H1 (cell line): ENCODE data around the gene SPINK1. TPM values are rescaled to one million over a fixed set of nuclear protein-coding genes. Genes with fewer than 3 reads are reported as not detected.
A peak's percentile ranks its signal among the peaks of the same experiment; 100 is the strongest.

ENCODE experiments used
- BACH1 ChIP-seq: IDR thresholded peaks from 2 replicates; pipeline ENCODE4 v1.6.1; 2012; ENCODE audit warnings: low read length, improper control_type of control experiment
- CHD2 ChIP-seq: IDR thresholded peaks from 2 replicates; pipeline ENCODE4 v1.6.1; 2012; ENCODE audit warnings: low read length, improper control_type of control experiment
- GTF2F1 ChIP-seq: IDR thresholded peaks from 2 replicates; pipeline ENCODE4 v1.6.1; 2012; ENCODE audit warnings: low read depth, low read length, improper control_type of control experiment, borderline replicate concordance
- MAX ChIP-seq: IDR thresholded peaks from 2 replicates; pipeline ENCODE4 v1.6.1; 2012; ENCODE audit warnings: inconsistent platforms
- POLR2AphosphoS5 ChIP-seq: IDR thresholded peaks from 2 replicates; pipeline ENCODE4 v1.6.1; 2011; ENCODE audit warnings: low read depth, low read length
- RFX5 ChIP-seq: IDR thresholded peaks from 2 replicates; pipeline ENCODE4 v1.6.1; 2011; ENCODE audit warnings: low read depth, low read length, improper control_type of control experiment, borderline replicate concordance
- TEAD4 ChIP-seq: IDR thresholded peaks from 2 replicates; pipeline ENCODE4 v1.6.1; 2012; ENCODE audit warnings: low read depth, low read length, inconsistent platforms, mixed read lengths
- polyA plus RNA-seq, 7 experiments: library from polyadenylated mRNA; depleted of rRNA in 3 of 7; stranded (reverse) in 5 of 7; unstranded in 2 of 7; fragments of >200 nt in 5 of 7; fragments of 200-250 nt in 2 of 7; gene quantifications; 1 replicate in 5 of 7; 2 replicates in 1 of 7; 4 replicates in 1 of 7; pipeline versions ENCODE4 v1.2.1 to v1.2.3, GENCODE V29; 2011 to 2013; ENCODE audit warnings: missing spikeins in 2 of 7, mixed read lengths in 2 of 7
- total RNA-seq: library from RNA; stranded (reverse); fragmentation: NEBNext Ultra II Directional; extraction: Animal tissue kit (Norgen Biotek cat#: 25700); gene quantifications from 2 replicates; pipeline ENCODE4 v1.2.1, GENCODE V29; 2021
- TF ChIP-seq, protein P1 (sequence below): IDR thresholded peaks from 2 replicates; pipeline ENCODE4 v1.6.1; 2012; ENCODE audit warnings: low read length, inconsistent platforms

The SPINK1 gene
- total and polyA plus RNA-seq, 2 of the 8 experiments (the other 6 are each of a cell fraction or from before 2014, with no cell fraction given), result 0.48 to 1.3 TPM

- TF ChIP-seq, protein P1, sequence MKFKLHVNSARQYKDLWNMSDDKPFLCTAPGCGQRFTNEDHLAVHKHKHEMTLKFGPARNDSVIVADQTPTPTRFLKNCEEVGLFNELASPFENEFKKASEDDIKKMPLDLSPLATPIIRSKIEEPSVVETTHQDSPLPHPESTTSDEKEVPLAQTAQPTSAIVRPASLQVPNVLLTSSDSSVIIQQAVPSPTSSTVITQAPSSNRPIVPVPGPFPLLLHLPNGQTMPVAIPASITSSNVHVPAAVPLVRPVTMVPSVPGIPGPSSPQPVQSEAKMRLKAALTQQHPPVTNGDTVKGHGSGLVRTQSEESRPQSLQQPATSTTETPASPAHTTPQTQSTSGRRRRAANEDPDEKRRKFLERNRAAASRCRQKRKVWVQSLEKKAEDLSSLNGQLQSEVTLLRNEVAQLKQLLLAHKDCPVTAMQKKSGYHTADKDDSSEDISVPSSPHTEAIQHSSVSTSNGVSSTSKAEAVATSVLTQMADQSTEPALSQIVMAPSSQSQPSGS, result no peak
- TF ChIP-seq TEAD4 (peak; percentile 64; the same call in 1 of the 2 replicates), POLR2AphosphoS5 (peak; percentile 71; the same call in 1 of the 2 replicates), CHD2 (0 out of 2 replicates have a peak, but pooled peaks have one; percentile 7), BACH1 (0 out of 2 replicates have a peak, but pooled peaks have one; percentile 3), GTF2F1 (0 out of 2 replicates have a peak, but pooled peaks have one; percentile 63), RFX5 (no peak), MAX (no peak)
Measured at GRCh38 chr5:147857302-147858129, 26.0 kb upstream of the SPINK1 start (continued).
